ENCODE results near the gene ERP44. TPM values are rescaled to one million over a fixed set of nuclear protein-coding genes. Genes with fewer than 3 reads are reported as not detected.

The ERP44 gene
- 3.6 and 6.3 TPM in 2 replicates for total RNA-seq

DNA sequence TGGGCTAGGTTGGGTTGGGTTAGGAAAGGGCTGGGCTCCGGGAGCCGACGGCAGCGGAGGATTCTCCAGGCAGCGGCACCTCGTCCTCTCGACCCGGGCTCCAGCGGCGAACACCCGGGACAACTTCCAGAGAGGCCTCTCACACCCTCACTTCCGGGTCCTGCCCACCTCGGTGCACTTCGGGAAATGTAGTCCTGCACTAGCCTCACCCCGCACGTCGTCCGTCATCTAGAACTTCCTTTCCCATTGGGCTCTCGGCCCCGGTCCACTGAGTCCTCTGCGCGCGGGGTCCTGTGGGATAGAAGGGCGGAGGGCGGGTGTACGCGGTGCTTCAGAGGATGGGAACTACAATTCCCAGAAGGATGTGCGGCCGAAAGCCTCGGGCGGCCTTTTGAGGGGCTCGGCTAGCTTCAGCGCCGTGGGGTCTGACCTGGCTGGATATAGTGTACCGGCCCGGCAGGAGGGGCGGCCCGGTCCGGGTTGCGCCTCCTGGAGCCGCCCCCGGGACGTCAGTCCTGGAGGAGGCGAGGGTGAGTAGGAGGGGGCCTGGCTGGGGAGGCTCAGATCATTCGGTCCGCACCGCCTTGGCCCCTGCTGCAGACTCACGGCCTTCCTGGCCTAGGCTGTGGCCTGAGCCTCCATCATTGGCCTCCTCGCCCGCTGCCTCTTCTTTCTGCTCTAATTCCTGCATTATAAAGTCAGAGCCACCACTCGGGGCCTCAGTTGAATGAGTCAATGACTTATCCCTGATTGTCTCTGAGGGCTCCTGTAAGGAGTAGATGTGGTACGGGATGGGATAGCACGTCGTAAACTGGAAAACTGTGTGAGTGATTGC is at the start of gene ERP44, which contains the start of gene INVS:
Gene ERP44 (minus strand): TSS at position 114 of the 835 bp plus-strand sequence. CDS start 160 bp downstream, outside the sequence.
Gene INVS (plus strand): TSS at position 357 of the 835 bp plus-strand sequence. CDS start 5,279 bp downstream, outside the sequence.

Other genes starting within 250 kb of the ERP44 start
- 11.5 and 13.4 TPM in 2 replicates for gene STX17, start 192.3 kb downstream of the ERP44 start, total RNA-seq
- 21.4 and 26.4 TPM in 2 replicates for gene INVS, start 243 bp upstream of the ERP44 start, total RNA-seq